Mucosa of rectum (tissue), 2 donors: ENCODE results near the gene G6PD.
"Not testable (repeated sequence)": the region's sequence is repeated elsewhere in the genome, so short reads cannot be mapped to it uniquely, and the experiment has no call there.

Experiments used
- H3K27ac ChIP-seq, 2 donors: one replicate each; pipeline ENCODE4 v1.7.0; 2013; ENCODE audit warnings: inconsistent platforms in 2 of 2, low read depth in 2 of 2, low read length in 2 of 2
- H3K27me3 ChIP-seq, 2 donors: one replicate each; pipeline ENCODE4 v1.7.0; 2013; ENCODE audit warnings: low read length in 2 of 2; ENCODE audit not compliant: control insufficient read depth in 2 of 2, insufficient read depth in 2 of 2
- H3K36me3 ChIP-seq, 2 donors: one replicate each; pipeline ENCODE4 v1.7.0; 2013; ENCODE audit warnings: low read length in 2 of 2; ENCODE audit not compliant: control insufficient read depth in 2 of 2, insufficient read depth in 2 of 2
- H3K4me1 ChIP-seq, 2 donors: one replicate each; pipeline ENCODE4 v1.7.0; 2013; ENCODE audit warnings: low read length in 2 of 2, mild to moderate bottlenecking in 1 of 2; ENCODE audit not compliant: control insufficient read depth in 2 of 2, insufficient read depth in 2 of 2
- H3K4me3 ChIP-seq, 2 donors: one replicate each; pipeline ENCODE4 v1.7.0; 2013; ENCODE audit warnings: low read length in 2 of 2
- H3K9ac ChIP-seq, 2 donors: one replicate each; pipeline ENCODE4 v1.7.0; 2013; ENCODE audit warnings: low read length in 2 of 2, low read depth in 1 of 2, mild to moderate bottlenecking in 1 of 2
- H3K9me3 ChIP-seq, 2 donors: one replicate each; pipeline ENCODE4 v1.7.0; 2013; ENCODE audit warnings: low read length in 2 of 2; ENCODE audit not compliant: control insufficient read depth in 2 of 2
- donor health status: healthy.
- donor health status: Normal muscosa, but diverticular disease.

G6PD gene

GRCh38 chrX:154546354-154547244 is at the start of gene G6PD:
Gene G6PD, minus strand, starts transcription at chrX:154546846. Its CDS starts 691 bp downstream, at chrX:154546155.
- H3K27me3 ChIP-seq, result peaks cover 1 to 2% of the 10 kb centered on the region in 2 donors
- H3K27ac ChIP-seq, result peak within 1 kb of the TSS; percentile 87 to 88
- H3K9ac ChIP-seq, result peak within 1 kb of the TSS; percentile 75 to 81
- no peaks in the 10 kb centered on the region for H3K9me3 ChIP-seq
- peaks cover 9 to 12% of the 10 kb centered on the region in 2 donors for H3K4me1 ChIP-seq
- H3K4me3 ChIP-seq, result peak within 1 kb of the TSS; percentile 68 to 86
- H3K36me3 ChIP-seq, result peaks cover 0 to 3% of the 10 kb centered on the region in 2 donors

GRCh38 chrX:154595559-154596249 is 49.1 kb upstream of the G6PD start:
- H3K27ac ChIP-seq, result no peak overlapping the region
- H3K9me3 ChIP-seq, result no peaks in the 10 kb centered on the region
- no peaks in the 10 kb centered on the region for H3K4me1 ChIP-seq
- H3K27me3 ChIP-seq, result no peaks in the 10 kb centered on the region
- no peak overlapping the region for H3K4me3 ChIP-seq
- no peaks in the 10 kb centered on the region for H3K36me3 ChIP-seq
- no peak overlapping the region for H3K9ac ChIP-seq

- H3K36me3 ChIP-seq, result no peaks in the 10 kb centered on the region
- H3K9me3 ChIP-seq, result no peaks in the 10 kb centered on the region
- no peak overlapping the region for H3K4me3 ChIP-seq
- no peaks in the 10 kb centered on the region for H3K27me3 ChIP-seq
- H3K27ac ChIP-seq, result no peak overlapping the region
- no peaks in the 10 kb centered on the region for H3K4me1 ChIP-seq
- no peak overlapping the region for H3K9ac ChIP-seq
Measured at GRCh38 chrX:154594491-154594890, 47.8 kb upstream of the G6PD start.

- Histone ChIP-seq H3K4me1 (no peaks in the 10 kb centered on the region), H3K36me3 (no peaks in the 10 kb centered on the region), H3K27ac (no peak overlapping the region), H3K27me3 (no peaks in the 10 kb centered on the region), H3K9me3 (no peaks in the 10 kb centered on the region), H3K4me3 (no peak overlapping the region), H3K9ac (no peak overlapping the region)
Measured at GRCh38 chrX:154593201-154593600, 46.6 kb upstream of the G6PD start.

- no peaks in the 10 kb centered on the region for H3K9me3 ChIP-seq
- H3K36me3 ChIP-seq, result no peaks in the 10 kb centered on the region
- H3K4me1 ChIP-seq, result no peaks in the 10 kb centered on the region
- H3K9ac ChIP-seq, result no peak overlapping the region
- H3K4me3 ChIP-seq, result no peak overlapping the region
- H3K27ac ChIP-seq, result no peak overlapping the region
- no peaks in the 10 kb centered on the region for H3K27me3 ChIP-seq
Measured at GRCh38 chrX:154592505-154592904, 45.9 kb upstream of the G6PD start.

DNA sequence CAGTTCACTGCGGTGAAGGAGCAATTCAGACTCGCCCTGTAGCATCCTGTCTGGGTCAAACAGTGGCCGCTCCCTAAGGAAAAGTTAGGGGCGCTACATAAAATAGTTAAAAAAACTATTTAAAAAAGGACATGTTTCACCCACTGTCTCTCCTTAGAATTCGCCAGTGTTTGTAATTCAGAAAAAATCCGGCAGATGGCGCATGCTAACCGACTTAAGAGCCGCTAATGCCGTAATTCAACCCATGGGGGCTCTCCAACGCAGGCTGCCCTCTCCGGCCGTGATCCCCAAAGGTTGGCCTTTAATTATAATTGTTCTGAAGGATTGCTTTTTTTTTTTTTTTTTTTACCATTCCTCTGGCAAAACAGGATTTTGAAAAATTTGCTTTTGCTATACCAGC is 43.8 kb upstream of the G6PD start:
- H3K27me3 ChIP-seq, H3K9me3 ChIP-seq, H3K4me3 ChIP-seq, H3K9ac ChIP-seq, H3K36me3 ChIP-seq, H3K4me1 ChIP-seq, H3K27ac ChIP-seq: not testable (repeated sequence)

- H3K36me3 ChIP-seq, result not testable (repeated sequence)
Measured at GRCh38 chrX:154584585-154585183, 38.0 kb upstream of the G6PD start, which contains the start of gene CTAG1A. Gene CTAG1A, plus strand, starts transcription at chrX:154585133. Its CDS starts 74 bp downstream, at chrX:154585207.

GRCh38 chrX:154582994-154583393 is 36.3 kb upstream of the G6PD start:
- H3K4me1 ChIP-seq, H3K4me3 ChIP-seq, H3K27me3 ChIP-seq, H3K9ac ChIP-seq, H3K9me3 ChIP-seq, H3K36me3 ChIP-seq, H3K27ac ChIP-seq: not testable (repeated sequence)

More at GRCh38 chrX:154584585-154585183, 38.0 kb upstream of the G6PD start, which contains the start of gene CTAG1A:
- not testable (repeated sequence) for H3K27ac ChIP-seq, H3K27me3 ChIP-seq, H3K9me3 ChIP-seq, H3K4me3 ChIP-seq, H3K4me1 ChIP-seq, H3K9ac ChIP-seq

DNA sequence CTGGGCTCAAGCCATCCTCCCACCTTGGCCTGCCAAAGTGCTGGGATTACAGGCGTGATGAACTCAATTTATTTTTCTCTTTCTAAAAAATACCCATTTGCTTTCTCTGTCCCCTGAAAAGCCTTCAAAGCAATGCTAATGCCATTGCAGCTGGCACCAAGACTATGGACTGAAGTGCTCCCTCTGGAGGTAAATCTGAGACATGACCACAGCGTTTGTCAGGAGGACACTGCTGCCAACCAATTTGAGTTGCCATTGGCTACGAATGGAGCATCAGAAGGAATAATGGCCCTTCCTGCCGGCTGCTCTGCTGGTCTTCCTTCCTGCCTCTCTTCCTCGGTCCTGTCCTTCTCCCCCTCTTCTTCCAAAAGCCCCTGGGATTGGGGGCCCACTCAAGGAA is 28.4 kb upstream of the G6PD start:
- not testable (repeated sequence) for H3K27me3 ChIP-seq, H3K4me1 ChIP-seq, H3K36me3 ChIP-seq, H3K4me3 ChIP-seq, H3K9ac ChIP-seq, H3K27ac ChIP-seq, H3K9me3 ChIP-seq

- H3K9ac ChIP-seq, H3K27me3 ChIP-seq, H3K4me1 ChIP-seq, H3K27ac ChIP-seq, H3K9me3 ChIP-seq, H3K36me3 ChIP-seq, H3K4me3 ChIP-seq: not testable (repeated sequence)
Measured at GRCh38 chrX:154573061-154573460, 26.4 kb upstream of the G6PD start.
